ENCODE results near the gene USP3. TPM values are rescaled to one million over a fixed set of nuclear protein-coding genes. Genes with fewer than 3 reads are reported as not detected.
"Not testable (repeated sequence)": the region's sequence is repeated elsewhere in the genome, so short reads cannot be mapped to it uniquely, and the experiment has no call there.

USP3 gene
- total RNA-seq, 2 donors from 2014 or later = 57.6 to 74.2 TPM

- Histone ChIP-seq H3K27ac (no peak overlapping the region), H3K9ac (ENCODE audit: low read depth in 2 of 2, low read length in 2 of 2) (no peak overlapping the region), H3K9me3 (no peaks in the 10 kb centered on the region), H3K4me1 (peaks cover 4% of the 10 kb centered on the region), H3K4me3 (no peak overlapping the region), H3K36me3 (no peaks in the 10 kb centered on the region), H3K27me3 (no peaks in the 10 kb centered on the region)
- no peak for DNase-seq
- TF ChIP-seq CTCF (IDR thresholded peaks at IDR 0.05) = no peak
- intact Hi-C loops (cut with DNase I) = no loop called here
Measured at GRCh38 chr15:63519041-63519440, 14.6 kb downstream of the USP3 start.

GRCh38 chr15:63519548-63520178 lies 15.3 kb downstream of the USP3 start:
- H3K27me3 ChIP-seq = no peaks in the 10 kb centered on the region
- peaks cover 4% of the 10 kb centered on the region for H3K4me1 ChIP-seq
- no peak overlapping the region for H3K4me3 ChIP-seq
- H3K9me3 ChIP-seq = no peaks in the 10 kb centered on the region
- no peaks in the 10 kb centered on the region for H3K36me3 ChIP-seq
- intact Hi-C loops (cut with DNase I) = no loop called here
- H3K9ac ChIP-seq (ENCODE audit: low read depth in 2 of 2, low read length in 2 of 2) = no peak overlapping the region
- TF ChIP-seq CTCF (IDR thresholded peaks at IDR 0.05) = no peak
- no peak for DNase-seq
- no peak overlapping the region for H3K27ac ChIP-seq

- H3K36me3 ChIP-seq; intact Hi-C loops (cut with DNase I); H3K4me1 ChIP-seq; H3K9ac ChIP-seq (ENCODE audit: low read depth in 2 of 2, low read length in 2 of 2); DNase-seq; H3K9me3 ChIP-seq; H3K27ac ChIP-seq; H3K4me3 ChIP-seq; H3K27me3 ChIP-seq: not testable (repeated sequence)
Measured at GRCh38 chr15:63520462-63520861, 16.1 kb downstream of the USP3 start.

GRCh38 chr15:63522225-63522578 lies 17.8 kb downstream of the USP3 start:
- Histone ChIP-seq H3K4me3 (no peak overlapping the region), H3K27me3 (no peaks in the 10 kb centered on the region), H3K4me1 (peaks cover 4% of the 10 kb centered on the region), H3K36me3 (no peaks in the 10 kb centered on the region), H3K27ac (no peak overlapping the region), H3K9me3 (no peaks in the 10 kb centered on the region), H3K9ac (ENCODE audit: low read depth in 2 of 2, low read length in 2 of 2) (no peak overlapping the region)
- intact Hi-C loops (cut with DNase I) = no loop called here
- TF ChIP-seq CTCF (IDR thresholded peaks at IDR 0.05) = no peak
- no peak for DNase-seq

- H3K4me3 ChIP-seq = no peak overlapping the region
- intact Hi-C loops (cut with DNase I) = no loop called here
- no peaks in the 10 kb centered on the region for H3K9me3 ChIP-seq
- no peak for DNase-seq
- H3K27me3 ChIP-seq = no peaks in the 10 kb centered on the region
- H3K36me3 ChIP-seq = no peaks in the 10 kb centered on the region
- H3K4me1 ChIP-seq = peaks cover 4% of the 10 kb centered on the region
- TF ChIP-seq CTCF (IDR thresholded peaks at IDR 0.05) = no peak
- no peak overlapping the region for H3K9ac ChIP-seq (ENCODE audit: low read depth in 2 of 2, low read length in 2 of 2)
- no peak overlapping the region for H3K27ac ChIP-seq
Measured at GRCh38 chr15:63523306-63523990, 19.1 kb downstream of the USP3 start.

- H3K9ac ChIP-seq (ENCODE audit: low read depth in 2 of 2, low read length in 2 of 2) = no peak overlapping the region
- no peaks in the 10 kb centered on the region for H3K9me3 ChIP-seq
- no peak overlapping the region for H3K4me3 ChIP-seq
- intact Hi-C loops (cut with DNase I) = no loop called here
- H3K4me1 ChIP-seq = peaks cover 4% of the 10 kb centered on the region
- no peaks in the 10 kb centered on the region for H3K36me3 ChIP-seq
- no peaks in the 10 kb centered on the region for H3K27me3 ChIP-seq
- DNase-seq = no peak
- no peak for TF ChIP-seq CTCF (IDR thresholded peaks at IDR 0.05)
- H3K27ac ChIP-seq = no peak overlapping the region
Measured at GRCh38 chr15:63524316-63525015, 20.1 kb downstream of the USP3 start.
